CD4-positive, alpha-beta T cell treated with Interleukin-12 subunit alpha and Interleukin-12 subunit beta, for 1 hour (primary cell): ENCODE measurements around the gene TECPR2.
A peak's percentile ranks its signal among the peaks of the same experiment; 100 is the strongest.
"Not testable (repeated sequence)": the region's sequence is repeated elsewhere in the genome, so short reads cannot be mapped to it uniquely, and the experiment has no call there.

Experiments used
- DNase-seq: peaks from one replicate; pipeline ENCODE4 v3.0.0-alpha.2; 2020

The TECPR2 gene

GRCh38 chr14:102362545-102363181, at the start of gene TECPR2, which contains the start of gene CINP:
TECPR2 (plus strand) TSS chr14:102362941; CDS start chr14:102376722, 13,781 bp downstream.
CINP (minus strand) TSS chr14:102362890; CDS start chr14:102362851, 39 bp downstream.
- peak; percentile 96 for DNase-seq

- DNase-seq, result peak; percentile 85
Measured at GRCh38 chr14:102314242-102315011, 48.3 kb upstream of the TECPR2 start.

GRCh38 chr14:102315121-102315520, 47.6 kb upstream of the TECPR2 start:
- DNase-seq, result no peak

- peak; percentile 58 for DNase-seq
Measured at GRCh38 chr14:102316338-102316742, 46.4 kb upstream of the TECPR2 start.

GRCh38 chr14:102316743-102317563, 45.8 kb upstream of the TECPR2 start:
- DNase-seq, result peak; percentile 95

- peak; percentile 40 for DNase-seq
Measured at GRCh38 chr14:102317564-102318248, 45.0 kb upstream of the TECPR2 start.

- no peak for DNase-seq
Measured at GRCh38 chr14:102318781-102319276, 43.9 kb upstream of the TECPR2 start.

GRCh38 chr14:102319351-102320032, 43.2 kb upstream of the TECPR2 start, which contains the start of gene ZNF839:
ZNF839 (plus strand) TSS chr14:102319746; CDS start chr14:102319766, 20 bp downstream.
- peak; percentile 94 for DNase-seq

GRCh38 chr14:102320033-102320660, 42.6 kb upstream of the TECPR2 start:
- peak; percentile 56 for DNase-seq

GRCh38 chr14:102320671-102321455, 41.9 kb upstream of the TECPR2 start:
- no peak for DNase-seq

GRCh38 chr14:102321456-102322422, 41.0 kb upstream of the TECPR2 start:
- DNase-seq, result no peak

GRCh38 chr14:102323102-102323501, 39.6 kb upstream of the TECPR2 start:
- peak; percentile 36 for DNase-seq

GRCh38 chr14:102325791-102326345, 36.9 kb upstream of the TECPR2 start:
- no peak for DNase-seq

GRCh38 chr14:102326583-102326982, 36.2 kb upstream of the TECPR2 start:
- DNase-seq, result no peak

GRCh38 chr14:102329381-102329780, 33.4 kb upstream of the TECPR2 start:
- not testable (repeated sequence) for DNase-seq

GRCh38 chr14:102330806-102331205, 31.9 kb upstream of the TECPR2 start:
- no peak for DNase-seq

GRCh38 chr14:102333390-102333789, 29.4 kb upstream of the TECPR2 start:
- DNase-seq, result no peak

- DNase-seq, result no peak
Measured at GRCh38 chr14:102333795-102334705, 28.7 kb upstream of the TECPR2 start.
